WTC11 (cell line): ENCODE measurements around the gene C10orf67. TPM values are rescaled to one million over a fixed set of nuclear protein-coding genes. Genes with fewer than 3 reads are reported as not detected.
"Not testable (repeated sequence)": the region's sequence is repeated elsewhere in the genome, so short reads cannot be mapped to it uniquely, and the experiment has no call there.

ENCODE experiments used
- ATAC-seq: fragments of 200-7000 bp; cut with Tn5 transposase; 2 replicates; pipeline ENCODE4 v1.10.0; 2021; ENCODE audit warnings: mild to moderate bottlenecking, moderate library complexity
- CTCF ChIA-PET: fragments of 300-600 bp; sonication (Branson Sonifier 250); formaldehyde crosslinking; loops from one replicate; lab custom pipeline; 2021; ENCODE audit warnings: antibody characterized with exemption; lab: Charles Lee
- POLR2A ChIA-PET: fragments of 350-600 bp; sonication (Branson Sonifier 250); formaldehyde crosslinking; loops from one replicate; lab custom pipeline; 2021; ENCODE audit warnings: antibody characterized with exemption; lab: Charles Lee
- DNase-seq: peaks from one replicate; pipeline ENCODE4 v3.0.0; 2021; ENCODE audit warnings: low spot score
- H3K27ac Mint-ChIP-seq: 2 replicates; pipeline ENCODE4 v1.8.0; 2021; ENCODE audit warnings: mixed read lengths
- H3K27me3 Mint-ChIP-seq: 2 replicates; pipeline ENCODE4 v1.8.0; 2021; ENCODE audit warnings: low read depth, mild to moderate bottlenecking, moderate library complexity, mixed read lengths
- H3K36me3 Mint-ChIP-seq: 2 replicates; pipeline ENCODE4 v1.8.0; 2021; ENCODE audit warnings: mixed read lengths
- H3K4me1 Mint-ChIP-seq: 2 replicates; pipeline ENCODE4 v1.8.0; 2022; ENCODE audit warnings: mixed read lengths
- H3K4me3 Mint-ChIP-seq: 2 replicates; pipeline ENCODE4 v1.8.0; 2021; ENCODE audit warnings: mild to moderate bottlenecking, moderate library complexity, mixed read lengths
- H3K9me3 Mint-ChIP-seq: 2 replicates; pipeline ENCODE4 v1.8.0; 2021; ENCODE audit warnings: mixed read lengths
- CREB1 ChIP-seq: sonication (generic); formaldehyde crosslinking; IDR thresholded peaks from 2 replicates; pipeline ENCODE4 v1.8.0; 2023; ENCODE audit warnings: mild to moderate bottlenecking, missing genetic modification reagents
- E2F5 ChIP-seq: sonication (generic); formaldehyde crosslinking; IDR thresholded peaks from 2 replicates; pipeline ENCODE4 v1.8.1; 2022; ENCODE audit warnings: mild to moderate bottlenecking, moderate library complexity, missing genetic modification reagents
- EMX1 ChIP-seq: fragments of 250-450 bp; sonication (Bioruptor Pico); IDR thresholded peaks from 2 replicates; pipeline ENCODE4 v1.8.0; 2021; ENCODE audit warnings: mild to moderate bottlenecking
- ESRRA ChIP-seq: sonication (generic); formaldehyde crosslinking; IDR thresholded peaks from 2 replicates; pipeline ENCODE4 v1.8.1; 2022; ENCODE audit warnings: mild to moderate bottlenecking, missing genetic modification reagents, borderline replicate concordance
- FOXP1 ChIP-seq: sonication (generic); formaldehyde crosslinking; IDR thresholded peaks from 2 replicates; pipeline ENCODE4 v1.8.0; 2022; ENCODE audit warnings: missing genetic modification reagents, mild to moderate bottlenecking, moderate library complexity, borderline replicate concordance
- GTF2I ChIP-seq: fragments of 250-450 bp; sonication (Bioruptor Pico); conservative IDR thresholded peaks from 2 replicates; pipeline ENCODE4 v1.4.0; 2021; ENCODE audit warnings: mild to moderate bottlenecking
- IRF1 ChIP-seq: sonication (generic); formaldehyde crosslinking; IDR thresholded peaks from 2 replicates; pipeline ENCODE4 v1.8.0; 2023; ENCODE audit warnings: missing genetic modification reagents
- MXD4 ChIP-seq: fragments of 250-450 bp; sonication (Bioruptor Pico); IDR thresholded peaks from 2 replicates; pipeline ENCODE4 v1.8.0; 2021; ENCODE audit warnings: mild to moderate bottlenecking, moderate library complexity, borderline replicate concordance
- SMAD4 ChIP-seq: sonication (generic); formaldehyde crosslinking; IDR thresholded peaks from 2 replicates; pipeline ENCODE4 v1.8.0; 2022; ENCODE audit warnings: mild to moderate bottlenecking, missing genetic modification reagents
- SP1 ChIP-seq: sonication (generic); formaldehyde crosslinking; conservative IDR thresholded peaks from 2 replicates; pipeline ENCODE4 v1.8.1; 2022; ENCODE audit warnings: missing genetic modification reagents
- TCF7 ChIP-seq: sonication (generic); formaldehyde crosslinking; IDR thresholded peaks from 2 replicates; pipeline ENCODE4 v1.8.0; 2022; ENCODE audit warnings: mild to moderate bottlenecking, low read depth, missing genetic modification reagents, moderate library complexity
- TEAD1 ChIP-seq: sonication (generic); formaldehyde crosslinking; IDR thresholded peaks from 2 replicates; pipeline ENCODE4 v1.8.0; 2022; ENCODE audit warnings: mild to moderate bottlenecking, missing genetic modification reagents
- USF1 ChIP-seq: sonication (generic); formaldehyde crosslinking; IDR thresholded peaks from 2 replicates; pipeline ENCODE4 v1.8.0; 2022; ENCODE audit warnings: mild to moderate bottlenecking, missing genetic modification reagents
- ZMAT4 ChIP-seq: fragments of 250-450 bp; sonication (Bioruptor Pico); IDR thresholded peaks from 2 replicates; pipeline ENCODE4 v1.9.0; 2021; ENCODE audit warnings: mild to moderate bottlenecking
- ZNF138 ChIP-seq: sonication (generic); formaldehyde crosslinking; conservative IDR thresholded peaks from 2 replicates; pipeline ENCODE4 v1.8.1; 2022; ENCODE audit warnings: mild to moderate bottlenecking, moderate library complexity, missing genetic modification reagents
- ZNF317 ChIP-seq: sonication (generic); formaldehyde crosslinking; IDR thresholded peaks from 2 replicates; pipeline ENCODE4 v1.8.1; 2023; ENCODE audit warnings: low read depth, mild to moderate bottlenecking, moderate library complexity, missing genetic modification reagents, borderline replicate concordance
- ZNF423 ChIP-seq: fragments of 250-450 bp; sonication (Bioruptor Pico); IDR thresholded peaks from 2 replicates; pipeline ENCODE4 v2.1.2; 2022; ENCODE audit warnings: mild to moderate bottlenecking, moderate library complexity
- ZNF512 ChIP-seq: sonication (generic); formaldehyde crosslinking; IDR thresholded peaks from 2 replicates; pipeline ENCODE4 v1.8.1; 2022; ENCODE audit warnings: missing genetic modification reagents, borderline replicate concordance
- ZNF671 ChIP-seq: fragments of 250-450 bp; sonication (Bioruptor Pico); IDR thresholded peaks from 2 replicates; pipeline ENCODE4 v1.8.0; 2021; ENCODE audit warnings: mild to moderate bottlenecking
- total RNA-seq: library from RNA; stranded (reverse); gene quantifications from 3 replicates; pipeline ENCODE4 v1.2.3, GENCODE V29; 2021
- TF ChIP-seq, protein P1 (sequence below): fragments of 250-450 bp; sonication (Bioruptor Pico); conservative IDR thresholded peaks from 2 replicates; pipeline ENCODE4 v1.9.0; 2021; ENCODE audit warnings: mild to moderate bottlenecking
- TF ChIP-seq, protein P2 (sequence below): sonication (generic); formaldehyde crosslinking; IDR thresholded peaks from 2 replicates; pipeline ENCODE4 v1.8.0; 2022; ENCODE audit warnings: mild to moderate bottlenecking, missing genetic modification reagents
- TF ChIP-seq, protein P3 (sequence below): sonication (generic); formaldehyde crosslinking; IDR thresholded peaks from 2 replicates; pipeline ENCODE4 v1.8.1; 2023; ENCODE audit warnings: mild to moderate bottlenecking, missing genetic modification reagents

Gene C10orf67
- total RNA-seq, 1 experiment from 2014 or later: not detected

DNA sequence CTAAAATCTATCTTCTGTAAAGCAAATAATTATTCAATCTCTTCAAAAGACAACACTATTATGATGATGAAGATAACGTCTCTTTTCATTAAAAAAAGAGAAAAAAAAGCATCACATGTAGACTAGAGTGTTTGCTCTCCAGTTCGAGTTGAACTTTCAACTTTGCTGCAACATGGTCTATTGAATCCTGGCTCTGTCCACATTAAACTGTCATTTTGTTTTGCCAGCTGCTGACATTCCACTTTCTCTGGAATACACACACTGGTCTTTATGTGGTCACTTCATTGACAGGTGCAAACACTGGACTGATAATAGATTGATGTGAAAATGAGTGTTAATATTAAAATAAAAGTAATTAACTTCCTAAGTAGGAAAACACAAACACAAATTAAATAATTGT lies 90.8 kb downstream of the C10orf67 start:
- H3K4me3 Mint-ChIP-seq: no peak overlapping the region
- no peak overlapping the region for H3K27ac Mint-ChIP-seq
- ChIA-PET CTCF (no interaction called here), POLR2A (no interaction called here)
- H3K9me3 Mint-ChIP-seq: peaks cover 15% of the 10 kb centered on the region
- no peak for ATAC-seq
- H3K36me3 Mint-ChIP-seq: 0 out of 2 replicates have a peak, but pooled peaks cover 2% of the 10 kb centered on the region
- H3K4me1 Mint-ChIP-seq: no peaks in the 10 kb centered on the region
- H3K27me3 Mint-ChIP-seq: no peaks in the 10 kb centered on the region; the same call in 1 of the 2 replicates
- DNase-seq: no peak
- TF ChIP-seq ESRRA (CRISPR knock-in tag) (no peak), TEAD1 (no peak), SP1 (CRISPR knock-in tag) (no peak), GTF2I (CRISPR knock-in tag) (no peak), E2F5 (CRISPR knock-in tag) (no peak), CREB1 (no peak)

DNA sequence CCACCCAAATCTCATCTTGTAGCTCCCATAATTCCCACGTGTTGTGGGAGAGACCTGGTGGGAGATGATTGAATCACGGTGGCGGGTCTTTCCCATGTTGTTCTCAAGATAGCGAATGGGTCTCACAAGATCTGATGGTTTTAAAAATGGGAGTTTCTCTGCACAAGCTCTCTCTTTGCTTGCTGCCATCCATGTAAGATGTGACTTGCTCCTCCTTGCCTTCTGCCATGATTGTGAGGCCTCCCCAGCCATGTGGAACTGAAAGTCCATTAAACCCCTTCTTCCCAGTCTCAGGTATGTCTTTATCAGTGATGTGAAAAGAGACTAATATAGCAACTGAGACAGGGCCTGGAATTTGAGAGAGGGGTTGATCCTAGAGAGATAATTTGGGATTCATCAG lies 91.7 kb downstream of the C10orf67 start:
- not testable (repeated sequence) for H3K36me3 Mint-ChIP-seq

GRCh38 chr10:23241779-23242178 lies 102.8 kb downstream of the C10orf67 start:
- TF ChIP-seq ZNF317 (CRISPR knock-in tag): peak; percentile 71; the same call in 1 of the 2 replicates
- DNase-seq, H3K27me3 Mint-ChIP-seq, CTCF ChIA-PET, POLR2A ChIA-PET, ATAC-seq, H3K36me3 Mint-ChIP-seq, H3K4me1 Mint-ChIP-seq, H3K4me3 Mint-ChIP-seq, H3K27ac Mint-ChIP-seq: not testable (repeated sequence)
- peaks cover 40% of the 10 kb centered on the region for H3K9me3 Mint-ChIP-seq

More for the DNA sequence above, 91.7 kb downstream of the C10orf67 start:
- H3K4me1 Mint-ChIP-seq, H3K27ac Mint-ChIP-seq, H3K4me3 Mint-ChIP-seq, POLR2A ChIA-PET, DNase-seq, ATAC-seq, H3K27me3 Mint-ChIP-seq, CTCF ChIA-PET: not testable (repeated sequence)
- peaks cover 15% of the 10 kb centered on the region for H3K9me3 Mint-ChIP-seq

DNA sequence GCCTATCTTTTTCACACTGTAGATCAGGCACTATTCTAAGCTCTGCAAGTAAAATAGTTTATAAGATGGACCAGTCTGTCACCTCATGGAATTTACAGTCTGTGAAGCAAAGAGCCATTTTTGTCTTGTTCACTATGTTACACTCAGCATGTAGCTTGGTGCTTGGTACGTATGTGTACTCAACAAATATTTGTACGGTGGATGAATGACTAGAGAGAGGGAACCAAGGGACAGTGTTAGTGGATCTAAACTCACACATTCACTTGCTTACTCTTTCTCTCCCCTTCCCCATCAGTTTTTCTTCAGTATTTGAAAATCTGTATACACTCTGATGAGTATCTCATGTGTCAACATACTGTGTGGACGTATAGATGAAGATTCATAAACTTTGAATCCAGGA lies 106.6 kb downstream of the C10orf67 start:
- Mint-ChIP-seq H3K27me3 (no peaks in the 10 kb centered on the region), H3K36me3 (no peaks in the 10 kb centered on the region), H3K9me3 (peaks cover 40% of the 10 kb centered on the region), H3K4me3 (no peak overlapping the region), H3K27ac (no peak overlapping the region), H3K4me1 (no peaks in the 10 kb centered on the region)
- no peak for ATAC-seq
- DNase-seq: no peak
- TF ChIP-seq, protein P1, sequence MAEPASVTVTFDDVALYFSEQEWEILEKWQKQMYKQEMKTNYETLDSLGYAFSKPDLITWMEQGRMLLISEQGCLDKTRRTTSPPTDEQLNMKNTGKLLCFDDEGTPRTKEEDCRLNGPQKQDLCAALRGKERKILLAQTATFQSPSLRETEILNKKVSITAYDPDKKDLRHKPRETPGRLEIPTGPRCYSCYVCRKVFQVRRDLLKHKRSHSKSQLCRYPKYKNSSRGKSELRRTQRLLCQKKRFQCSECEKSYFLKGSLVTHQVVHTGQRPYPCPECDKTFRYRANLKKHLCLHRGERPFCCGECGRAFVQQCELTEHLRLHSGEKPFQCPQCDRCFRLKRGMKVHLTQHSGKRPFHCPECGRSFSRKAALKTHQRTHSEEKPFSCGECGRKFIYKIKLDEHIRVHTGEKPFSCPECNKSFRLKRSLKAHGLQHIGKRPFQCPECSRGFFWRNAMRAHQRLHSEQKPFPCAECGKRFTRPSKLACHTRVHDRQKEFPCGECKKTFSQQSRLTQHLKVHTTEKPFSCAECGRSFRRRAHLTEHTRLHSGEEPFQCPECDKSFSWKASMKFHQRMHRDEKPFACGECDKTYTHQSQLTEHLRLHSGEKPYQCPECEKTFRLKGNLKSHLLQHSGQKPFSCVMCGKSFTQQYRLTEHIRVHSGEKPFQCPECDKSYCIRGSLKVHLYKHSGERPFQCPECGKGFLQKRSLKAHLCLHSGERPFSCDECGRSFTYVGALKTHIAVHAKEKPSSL: no peak
- TF ChIP-seq IRF1 (CRISPR knock-in tag): no peak
- no peak for TF ChIP-seq FOXP1 (CRISPR knock-in tag)
- no peak for TF ChIP-seq ZNF423
- no peak for TF ChIP-seq ZNF138 (CRISPR knock-in tag)
- no peak for TF ChIP-seq ZNF512
- no peak for TF ChIP-seq SMAD4
- no peak for TF ChIP-seq ZMAT4 (CRISPR knock-in tag)
- TF ChIP-seq, protein P2, sequence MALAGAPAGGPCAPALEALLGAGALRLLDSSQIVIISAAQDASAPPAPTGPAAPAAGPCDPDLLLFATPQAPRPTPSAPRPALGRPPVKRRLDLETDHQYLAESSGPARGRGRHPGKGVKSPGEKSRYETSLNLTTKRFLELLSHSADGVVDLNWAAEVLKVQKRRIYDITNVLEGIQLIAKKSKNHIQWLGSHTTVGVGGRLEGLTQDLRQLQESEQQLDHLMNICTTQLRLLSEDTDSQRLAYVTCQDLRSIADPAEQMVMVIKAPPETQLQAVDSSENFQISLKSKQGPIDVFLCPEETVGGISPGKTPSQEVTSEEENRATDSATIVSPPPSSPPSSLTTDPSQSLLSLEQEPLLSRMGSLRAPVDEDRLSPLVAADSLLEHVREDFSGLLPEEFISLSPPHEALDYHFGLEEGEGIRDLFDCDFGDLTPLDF (CRISPR knock-in tag): no peak
- TF ChIP-seq MXD4: no peak
- TF ChIP-seq EMX1: no peak
- TF ChIP-seq, protein P3, sequence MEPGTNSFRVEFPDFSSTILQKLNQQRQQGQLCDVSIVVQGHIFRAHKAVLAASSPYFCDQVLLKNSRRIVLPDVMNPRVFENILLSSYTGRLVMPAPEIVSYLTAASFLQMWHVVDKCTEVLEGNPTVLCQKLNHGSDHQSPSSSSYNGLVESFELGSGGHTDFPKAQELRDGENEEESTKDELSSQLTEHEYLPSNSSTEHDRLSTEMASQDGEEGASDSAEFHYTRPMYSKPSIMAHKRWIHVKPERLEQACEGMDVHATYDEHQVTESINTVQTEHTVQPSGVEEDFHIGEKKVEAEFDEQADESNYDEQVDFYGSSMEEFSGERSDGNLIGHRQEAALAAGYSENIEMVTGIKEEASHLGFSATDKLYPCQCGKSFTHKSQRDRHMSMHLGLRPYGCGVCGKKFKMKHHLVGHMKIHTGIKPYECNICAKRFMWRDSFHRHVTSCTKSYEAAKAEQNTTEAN (CRISPR knock-in tag): no peak
- TF ChIP-seq USF1: no peak
- no peak for TF ChIP-seq TCF7
- TF ChIP-seq ZNF671: no peak
- ChIA-PET POLR2A (no interaction called here), CTCF (no interaction called here)
